ENCODE results near the gene EXD1.

The EXD1 gene

DNA sequence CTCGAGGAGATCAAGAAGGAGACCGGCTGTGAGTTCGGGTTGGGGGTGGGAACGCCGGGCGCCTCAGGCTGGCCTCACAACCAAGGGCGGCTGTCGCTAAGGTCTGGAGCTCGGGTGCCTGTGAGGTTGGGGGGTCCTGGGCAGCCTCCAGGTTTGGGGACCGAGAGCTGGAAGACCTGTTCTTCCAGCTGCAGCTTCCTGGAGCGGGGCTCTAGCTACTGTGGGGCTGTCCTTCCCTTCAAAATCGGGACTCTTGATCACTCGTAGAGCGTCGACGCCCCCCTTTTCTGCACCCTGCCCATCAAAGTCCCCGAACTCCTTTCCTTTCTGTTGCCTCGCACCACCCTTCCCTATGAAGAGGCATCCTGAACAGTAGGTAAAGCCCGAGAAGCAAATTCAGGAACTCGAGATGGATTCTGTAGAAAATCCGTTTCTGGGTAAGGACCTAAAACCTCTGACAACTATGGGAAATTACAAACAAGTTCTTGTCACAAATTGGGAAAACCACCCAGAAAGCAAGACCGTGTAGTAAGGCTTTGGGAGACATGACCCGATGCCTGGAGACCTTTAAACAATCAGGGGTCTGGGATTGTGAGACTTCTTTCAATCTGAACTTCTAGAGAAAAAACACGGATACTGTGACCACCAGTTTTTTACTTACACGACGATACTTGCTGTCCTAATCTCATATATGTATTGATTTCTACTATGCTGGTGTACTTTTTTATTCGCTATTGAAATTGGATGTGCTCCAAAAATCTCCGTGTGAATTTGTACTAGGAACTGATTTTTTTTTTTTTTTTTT is 1.1 kb upstream of the EXD1 start:
- no peak for DNase-seq (ENCODE audit: low read depth)

- DNase-seq (ENCODE audit: low read depth): no peak
Observed at GRCh38 chr15:41230345-41230649, 260 bp downstream of the EXD1 start.

DNA sequence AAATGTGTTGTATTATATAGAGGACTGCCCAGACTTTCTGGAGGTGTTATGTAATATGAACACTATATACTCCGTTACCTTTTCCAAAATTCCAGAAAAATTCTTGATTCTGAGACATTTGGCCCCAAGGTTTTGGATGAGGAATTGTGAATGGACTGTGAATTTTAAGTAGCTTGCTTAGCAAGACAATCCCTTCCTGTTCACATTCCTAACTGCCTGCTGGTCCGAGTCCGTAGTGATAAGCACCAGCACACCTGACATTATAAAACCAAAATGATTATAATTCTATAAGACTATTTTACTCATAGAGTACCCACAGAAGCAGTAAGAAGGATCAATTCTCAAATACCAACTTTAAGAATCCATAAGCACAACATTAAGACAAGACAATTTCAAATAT is 11.2 kb downstream of the EXD1 start:
- DNase-seq (ENCODE audit: low read depth): no peak

DNA sequence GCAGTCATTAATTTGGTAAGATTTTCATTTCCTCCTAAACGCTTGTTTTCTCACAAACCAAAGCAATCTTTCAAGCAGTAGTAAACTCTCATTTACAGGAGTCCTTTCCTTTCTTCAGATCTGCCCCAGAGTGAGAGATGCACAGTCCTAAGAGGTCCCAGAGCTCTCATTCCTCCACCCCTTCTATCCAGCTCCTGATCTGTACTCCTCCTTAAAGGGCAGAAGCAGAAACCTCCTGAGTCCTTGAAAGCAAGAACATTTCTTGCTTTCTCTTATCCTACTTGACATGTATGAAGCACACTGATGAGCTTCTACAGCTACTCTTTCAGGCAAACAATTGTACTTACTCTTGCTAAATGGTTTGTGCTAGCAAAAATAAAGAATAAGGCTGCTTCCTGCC is 11.7 kb downstream of the EXD1 start:
- no peak for DNase-seq (ENCODE audit: low read depth)

DNA sequence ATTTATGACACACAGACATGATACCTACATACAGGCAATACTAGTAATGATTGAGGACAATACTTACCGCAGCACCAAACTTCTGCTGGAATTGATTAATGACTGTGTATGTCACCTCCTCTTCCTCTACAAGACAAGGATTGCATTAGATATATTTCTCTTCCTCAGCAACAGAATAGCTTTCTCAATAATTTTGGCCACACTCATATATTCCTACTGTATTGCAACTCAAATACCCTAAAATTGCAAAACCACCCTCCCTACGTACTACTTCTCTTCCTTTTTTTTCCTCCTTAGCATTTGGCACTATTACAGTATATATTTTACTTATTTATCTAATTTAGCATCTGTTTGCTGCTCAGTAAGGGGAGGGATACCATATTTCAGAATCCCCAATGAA is 14.8 kb downstream of the EXD1 start:
- DNase-seq (ENCODE audit: low read depth): peak; percentile 54

- peak; percentile 39 for DNase-seq (ENCODE audit: low read depth)
Observed at GRCh38 chr15:41207687-41208448, 22.7 kb downstream of the EXD1 start.

- DNase-seq (ENCODE audit: low read depth): no peak
Observed at GRCh38 chr15:41205315-41205714, 25.2 kb downstream of the EXD1 start.

GRCh38 chr15:41203395-41203794 is 27.2 kb downstream of the EXD1 start:
- DNase-seq (ENCODE audit: low read depth): no peak

- DNase-seq (ENCODE audit: low read depth): no peak
Observed at GRCh38 chr15:41199470-41199869, 31.1 kb downstream of the EXD1 start.

DNA sequence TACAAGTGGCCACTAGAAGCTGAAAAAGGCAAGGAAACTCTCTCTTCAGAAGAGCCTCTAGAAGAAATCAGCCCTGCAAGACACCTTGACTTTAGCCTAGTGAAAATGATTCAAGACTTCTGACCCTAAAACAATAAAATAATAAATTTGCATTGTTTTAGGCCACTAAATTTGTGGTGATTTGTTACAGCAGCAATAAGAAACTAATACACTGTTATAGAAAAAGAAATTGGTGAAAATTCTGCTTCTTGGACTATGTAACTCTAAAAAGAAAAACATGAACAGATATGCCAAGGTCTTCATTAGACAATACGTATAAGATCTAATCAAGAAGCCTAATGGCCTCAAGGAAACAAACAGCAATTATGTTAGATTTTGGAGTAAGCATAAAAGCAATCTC is 36.1 kb downstream of the EXD1 start:
- no peak for DNase-seq (ENCODE audit: low read depth)

DNA sequence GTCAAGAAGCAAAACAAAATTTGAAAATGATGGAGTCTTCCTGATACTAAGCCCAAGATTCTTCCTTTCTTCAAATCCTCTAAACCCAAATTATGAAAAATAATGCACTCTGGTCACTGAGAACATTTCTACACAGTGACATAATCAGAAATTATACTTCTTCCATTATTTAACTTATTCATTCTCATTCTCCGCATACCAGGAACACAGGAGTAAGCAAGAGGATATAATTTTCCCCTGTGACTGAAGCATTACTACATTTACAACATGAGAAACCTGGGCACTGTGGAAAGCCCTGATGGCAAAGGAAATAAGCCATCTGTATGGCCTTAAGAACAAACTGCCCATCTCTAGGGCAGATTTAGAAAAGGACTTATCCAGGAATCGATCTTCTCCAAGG is 47.0 kb downstream of the EXD1 start:
- no peak for DNase-seq (ENCODE audit: low read depth)

GRCh38 chr15:41182266-41182665 is 48.3 kb downstream of the EXD1 start:
- DNase-seq (ENCODE audit: low read depth): no peak

GRCh38 chr15:41180206-41180789 is 50.3 kb downstream of the EXD1 start:
- no peak for DNase-seq (ENCODE audit: low read depth)

- DNase-seq (ENCODE audit: low read depth): no peak
Observed at GRCh38 chr15:41169781-41170180, 60.8 kb downstream of the EXD1 start.

DNA sequence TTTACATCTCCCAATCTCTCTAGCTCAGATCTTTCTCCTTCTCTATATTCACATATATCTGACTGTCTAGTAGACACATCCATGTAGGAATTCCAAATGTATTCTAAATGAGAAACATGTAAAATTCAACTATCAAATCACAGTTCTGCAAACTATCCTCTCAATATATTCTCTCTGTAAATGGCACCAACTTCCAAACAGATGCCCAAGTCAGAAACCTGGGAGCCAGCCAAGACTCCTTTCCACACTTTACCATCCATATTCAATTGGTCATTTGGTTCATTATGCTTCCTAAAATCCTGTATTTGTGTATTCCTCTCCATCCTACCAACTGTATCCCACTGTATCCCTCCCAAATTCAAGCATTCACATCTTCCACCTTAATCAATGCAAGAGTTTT is 61.5 kb downstream of the EXD1 start:
- DNase-seq (ENCODE audit: low read depth): no peak

DNA sequence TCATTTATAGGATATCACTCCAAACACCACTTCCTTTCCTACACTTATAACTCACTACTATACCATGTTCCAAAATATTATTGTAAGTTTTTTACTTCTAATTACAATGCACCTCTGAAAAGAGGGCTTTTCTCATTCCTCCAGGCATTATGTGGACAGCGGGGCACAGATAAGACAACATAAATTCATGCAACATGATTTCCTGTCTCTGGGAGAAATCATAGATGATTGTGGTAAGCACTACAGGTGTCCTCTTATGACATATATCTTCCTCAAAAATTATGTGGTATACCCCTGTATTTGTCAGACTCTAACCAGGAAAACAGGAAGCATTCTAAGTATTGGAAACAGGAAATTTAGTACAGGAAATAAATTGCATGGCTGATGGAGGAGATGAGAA is 68.8 kb downstream of the EXD1 start:
- DNase-seq (ENCODE audit: low read depth): no peak

DNA sequence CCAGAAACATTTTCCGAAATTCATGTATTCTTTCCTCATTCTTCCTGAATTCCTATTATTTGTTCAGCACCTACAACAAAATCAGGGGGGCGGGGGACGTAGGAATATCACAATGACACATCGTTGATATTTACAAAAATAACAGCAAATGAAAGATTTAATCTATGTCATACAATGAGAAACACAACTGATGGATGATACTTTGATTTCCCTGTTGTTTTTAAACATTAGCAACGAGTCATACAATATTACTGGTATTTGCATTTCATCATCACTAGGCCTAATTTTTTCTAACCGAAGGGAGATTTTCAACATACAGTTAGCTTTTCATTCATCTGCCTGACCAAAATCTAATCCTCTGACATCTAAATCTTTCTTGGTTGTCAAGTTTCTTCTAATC is 69.2 kb downstream of the EXD1 start:
- DNase-seq (ENCODE audit: low read depth): peak; percentile 19

GRCh38 chr15:41160639-41161315 is 69.8 kb downstream of the EXD1 start:
- no peak for DNase-seq (ENCODE audit: low read depth)

- DNase-seq (ENCODE audit: low read depth): peak; percentile 43
Observed at GRCh38 chr15:41154412-41154811, 76.1 kb downstream of the EXD1 start.

- DNase-seq (ENCODE audit: low read depth): no peak
Observed at GRCh38 chr15:41153733-41154132, 76.8 kb downstream of the EXD1 start.

GRCh38 chr15:41151451-41152005 is 79.0 kb downstream of the EXD1 start:
- no peak for DNase-seq (ENCODE audit: low read depth)

- DNase-seq (ENCODE audit: low read depth): no peak
Observed at GRCh38 chr15:41150279-41150678, 80.3 kb downstream of the EXD1 start.

DNA sequence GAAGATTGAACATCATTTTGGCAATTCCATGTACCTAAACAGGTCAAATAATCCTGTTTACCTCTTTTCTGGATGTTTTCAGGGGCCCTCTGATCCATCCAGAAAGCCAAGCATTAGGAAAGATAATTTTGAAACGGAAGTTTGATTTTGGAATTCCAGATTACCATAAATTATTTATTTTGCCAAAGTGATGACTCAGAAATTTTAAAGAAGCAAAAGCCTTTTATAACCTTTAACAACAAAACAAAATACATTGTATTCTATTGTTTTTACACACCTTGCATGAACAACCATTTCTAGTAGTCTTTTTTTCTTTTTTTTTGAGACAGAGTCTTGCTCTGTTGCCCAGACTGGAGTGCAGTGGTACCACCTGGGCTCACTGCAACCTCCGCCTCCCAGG is 82.5 kb downstream of the EXD1 start:
- DNase-seq (ENCODE audit: low read depth): no peak

All from fibroblast of gingiva (primary cell).